ENCODE measurements around the gene SLC2A9.
"Not testable (repeated sequence)": the region's sequence is repeated elsewhere in the genome, so short reads cannot be mapped to it uniquely, and the experiment has no call there.

SLC2A9 gene

GRCh38 chr4:9994246-9994847 lies 26.9 kb downstream of the SLC2A9 start:
- DNase-seq = no peak

- DNase-seq = no peak
Observed at GRCh38 chr4:9989918-9990635, 31.2 kb downstream of the SLC2A9 start.

- DNase-seq = no peak
Observed at GRCh38 chr4:9988933-9989332, 32.4 kb downstream of the SLC2A9 start.

DNA sequence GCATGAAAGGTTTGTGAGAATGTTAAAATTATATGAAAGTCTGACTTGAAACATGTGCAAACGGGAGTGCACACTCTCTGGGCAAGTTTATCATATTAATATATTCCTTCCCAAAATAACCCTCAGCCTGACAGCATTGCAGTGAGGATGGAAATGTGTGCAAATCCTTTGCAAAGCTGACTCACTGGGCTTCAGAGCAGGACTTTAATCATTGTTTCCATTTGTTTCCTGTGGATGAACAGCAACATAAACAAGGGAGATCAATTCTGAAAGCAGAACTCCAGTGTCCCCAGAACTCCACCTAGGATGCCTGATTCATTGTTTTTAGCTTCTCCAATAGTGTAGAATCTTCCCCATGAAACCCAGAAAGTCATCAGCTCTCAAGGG lies 32.9 kb downstream of the SLC2A9 start:
- DNase-seq = no peak

DNA sequence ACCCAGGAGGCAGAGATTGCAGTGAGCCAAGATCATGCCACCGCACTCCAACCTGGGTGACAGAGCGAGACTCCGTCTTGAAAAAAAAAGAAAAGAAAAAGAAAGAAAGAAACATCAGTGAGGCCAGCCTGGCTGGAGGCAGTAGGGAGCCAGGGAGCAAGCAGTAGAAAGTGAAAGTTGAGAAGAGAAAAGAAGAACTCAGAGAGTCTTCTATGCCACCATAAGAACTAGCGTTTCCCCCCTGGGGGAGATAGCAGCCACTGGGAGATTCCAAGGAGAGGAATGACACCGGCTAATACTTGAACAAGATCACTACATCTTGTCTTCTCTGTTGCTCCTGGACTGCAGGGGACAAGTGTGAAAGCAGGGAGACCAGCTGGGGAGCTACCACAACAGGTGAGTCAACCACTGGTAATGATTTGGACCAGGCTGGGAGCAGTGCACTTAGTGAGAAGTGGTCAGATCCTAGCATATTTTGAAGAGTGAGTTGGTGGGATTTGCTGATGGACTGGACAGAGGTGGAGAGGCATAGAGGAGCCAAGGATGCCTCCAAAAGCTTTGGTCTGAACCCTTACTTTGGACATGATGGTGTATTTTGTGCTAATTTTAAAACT lies 33.4 kb downstream of the SLC2A9 start:
- no peak for DNase-seq

DNA sequence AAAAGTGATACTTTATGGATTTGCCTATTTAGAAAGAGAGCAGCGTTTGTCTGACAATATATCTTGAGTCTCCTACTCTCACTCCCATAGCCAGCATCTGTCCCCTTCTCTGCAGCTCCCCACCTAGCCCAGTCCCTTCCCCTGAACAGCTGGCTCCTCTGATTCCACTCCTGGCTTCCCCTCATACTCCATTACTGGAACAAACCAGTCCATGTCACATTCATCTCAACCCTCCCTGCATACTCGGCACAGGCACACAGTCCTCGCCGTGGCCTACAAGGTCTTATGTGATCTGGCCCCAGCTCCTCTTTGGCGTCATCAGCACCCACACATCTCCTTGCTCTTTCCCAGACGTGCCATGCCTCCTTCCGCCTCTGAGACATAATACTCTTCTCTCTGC lies 36.7 kb downstream of the SLC2A9 start:
- DNase-seq = no peak

DNA sequence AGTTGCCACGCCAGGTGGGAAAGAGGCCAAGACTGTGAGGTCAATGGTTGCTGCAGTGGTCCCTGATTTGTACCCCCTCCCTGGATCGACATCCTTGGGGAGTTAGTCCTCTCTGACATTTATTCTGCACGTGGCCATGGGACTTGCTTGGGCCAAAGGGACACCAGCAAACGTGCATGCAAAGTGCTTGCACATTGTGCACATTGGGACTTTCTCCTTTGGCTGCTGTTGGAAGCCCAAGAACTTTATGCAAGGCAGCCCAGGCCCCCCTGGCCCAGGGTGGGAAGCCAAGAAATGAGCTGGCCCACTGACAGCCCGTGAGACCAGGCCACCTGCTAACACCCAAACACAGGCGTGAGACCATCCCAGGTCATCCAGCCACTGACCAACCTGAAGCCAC lies 38.1 kb downstream of the SLC2A9 start:
- no peak for DNase-seq

DNA sequence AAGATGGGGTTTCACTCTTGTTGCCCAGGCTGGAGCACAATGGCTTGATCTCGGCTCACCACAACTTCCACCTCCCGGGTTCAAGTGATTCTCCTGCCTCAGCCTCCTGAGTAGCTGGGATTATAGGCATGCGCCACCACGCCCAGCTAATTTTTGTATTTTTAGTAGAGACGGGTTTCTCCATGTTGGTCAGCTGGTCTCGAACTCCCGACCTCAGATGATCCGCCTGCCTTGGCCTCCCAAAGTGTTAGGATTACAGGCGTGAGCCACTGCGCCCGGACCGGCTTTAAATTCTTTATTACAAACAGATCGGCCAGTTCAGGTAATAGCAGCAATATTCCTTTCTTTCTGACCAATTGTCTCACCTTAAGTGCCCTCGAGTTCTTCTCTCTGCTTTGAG lies 39.4 kb downstream of the SLC2A9 start:
- DNase-seq = not testable (repeated sequence)

DNA sequence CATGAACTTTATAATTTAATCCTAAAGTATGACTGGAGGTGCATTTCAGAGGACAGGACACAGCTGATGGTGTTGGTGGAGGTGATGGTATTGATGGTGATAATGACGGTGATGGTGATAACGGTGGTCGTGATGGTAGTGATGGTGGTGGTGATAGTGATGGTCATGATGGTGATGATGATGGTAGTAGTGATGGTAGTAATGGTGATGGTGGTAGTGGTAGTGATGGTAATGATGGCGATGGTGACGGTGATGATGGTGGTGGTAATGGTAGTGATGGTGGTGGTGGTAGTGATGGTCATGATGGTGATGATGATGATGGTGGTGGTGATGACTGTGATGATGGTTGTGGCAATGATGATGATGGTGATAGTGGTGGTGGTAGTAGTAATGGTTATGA lies 40.4 kb downstream of the SLC2A9 start:
- no peak for DNase-seq

DNA sequence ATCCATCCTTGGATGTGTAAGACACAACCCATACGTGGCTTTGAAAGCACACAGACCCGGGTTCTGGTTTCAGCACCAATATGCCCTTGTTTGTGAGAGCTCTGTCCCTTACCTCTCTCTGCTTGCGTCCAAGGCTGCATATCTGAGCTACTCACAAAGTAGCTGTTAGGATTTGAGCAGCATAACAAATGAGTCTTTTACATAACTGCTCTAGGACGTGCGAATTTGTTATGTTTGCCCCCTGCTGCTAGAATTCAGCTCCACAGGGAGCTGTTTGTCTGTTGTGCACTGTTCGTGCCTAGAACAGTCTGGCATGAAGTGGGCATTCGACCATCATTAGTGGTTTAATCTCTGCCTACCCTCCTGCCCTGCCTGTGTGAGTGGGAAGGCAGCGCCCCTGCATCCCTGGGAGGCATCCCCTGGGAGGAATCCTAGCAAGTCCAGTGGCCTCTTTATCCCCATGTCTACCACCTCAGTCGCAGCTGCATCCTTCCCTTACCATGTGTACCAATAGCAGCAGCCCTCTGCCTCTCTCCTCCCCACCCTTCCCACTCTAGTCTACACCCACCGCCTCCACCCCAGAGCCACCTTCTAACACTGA lies 42.1 kb downstream of the SLC2A9 start:
- no peak for DNase-seq

DNA sequence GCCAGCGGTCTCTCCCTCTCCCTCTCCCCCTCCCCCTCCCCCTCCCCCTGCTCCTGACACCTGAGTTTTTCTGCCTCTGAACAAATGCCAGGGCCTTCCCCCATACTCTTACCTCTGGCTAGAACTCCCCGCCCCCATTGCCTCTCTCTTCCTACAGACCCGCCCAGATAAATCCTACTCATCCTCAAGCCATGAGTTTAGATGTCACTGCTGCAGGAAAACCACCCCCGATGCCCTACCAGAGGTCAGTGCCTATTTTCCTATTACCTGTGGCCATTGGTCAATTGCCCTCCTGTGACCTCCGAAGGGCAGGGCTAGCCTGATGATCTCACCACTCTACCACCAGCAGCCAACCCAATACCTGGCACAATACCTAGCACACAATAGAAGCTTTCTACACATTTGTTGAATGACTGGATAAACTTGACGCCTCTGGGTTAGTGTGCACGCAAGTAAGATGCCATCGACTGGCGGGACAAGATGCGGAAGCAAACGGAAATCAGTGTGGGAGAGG lies 43.7 kb downstream of the SLC2A9 start:
- no peak for DNase-seq

- no peak for DNase-seq
Observed at GRCh38 chr4:9976781-9977180, 44.5 kb downstream of the SLC2A9 start.

GRCh38 chr4:9976293-9976692 lies 45.0 kb downstream of the SLC2A9 start:
- DNase-seq = no peak

DNA sequence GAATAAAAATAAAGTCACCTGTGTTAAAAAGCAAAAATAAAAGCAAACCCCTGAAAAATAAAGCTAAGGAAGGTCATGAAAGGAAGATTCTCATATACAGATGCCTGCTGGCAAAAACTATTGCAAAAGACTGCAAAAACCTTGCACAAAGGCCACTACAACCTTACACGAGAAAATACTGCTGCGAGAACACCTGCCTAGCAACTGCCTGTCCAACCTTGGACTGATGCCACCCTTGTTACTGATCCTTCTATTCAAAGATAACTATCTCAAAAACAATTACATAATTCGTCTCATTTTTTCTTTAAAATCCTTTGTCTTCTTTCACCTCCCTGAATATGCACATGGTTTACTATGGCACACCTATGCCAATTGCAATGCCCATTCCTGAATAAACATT lies 49.6 kb downstream of the SLC2A9 start:
- no peak for DNase-seq

GRCh38 chr4:9970399-9971011 lies 50.8 kb downstream of the SLC2A9 start:
- no peak for DNase-seq

- no peak for DNase-seq
Observed at GRCh38 chr4:9969526-9970398, 51.5 kb downstream of the SLC2A9 start.

GRCh38 chr4:9968472-9968871 lies 52.8 kb downstream of the SLC2A9 start:
- DNase-seq = no peak

DNA sequence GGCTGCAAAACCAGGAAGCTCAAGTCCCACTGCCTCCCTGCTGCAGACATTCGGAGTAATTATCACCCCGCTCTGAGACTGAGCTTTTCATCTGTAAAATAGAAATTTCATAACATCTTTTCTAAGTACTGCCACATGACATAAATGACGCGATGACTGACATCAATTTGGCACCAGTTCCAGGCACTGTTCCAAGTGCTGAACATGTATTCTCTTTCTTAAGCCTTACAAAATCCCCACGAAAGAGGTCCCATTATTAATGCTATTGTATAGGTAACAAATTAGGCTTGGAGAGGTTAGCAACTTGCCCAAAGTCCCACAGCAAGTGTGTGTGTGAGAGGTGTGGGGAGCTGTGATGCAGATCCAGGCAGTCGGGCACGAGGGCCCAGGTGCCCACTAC lies 56.4 kb downstream of the SLC2A9 start:
- DNase-seq = no peak

GRCh38 chr4:9963328-9963727 lies 58.0 kb downstream of the SLC2A9 start:
- DNase-seq = no peak

DNA sequence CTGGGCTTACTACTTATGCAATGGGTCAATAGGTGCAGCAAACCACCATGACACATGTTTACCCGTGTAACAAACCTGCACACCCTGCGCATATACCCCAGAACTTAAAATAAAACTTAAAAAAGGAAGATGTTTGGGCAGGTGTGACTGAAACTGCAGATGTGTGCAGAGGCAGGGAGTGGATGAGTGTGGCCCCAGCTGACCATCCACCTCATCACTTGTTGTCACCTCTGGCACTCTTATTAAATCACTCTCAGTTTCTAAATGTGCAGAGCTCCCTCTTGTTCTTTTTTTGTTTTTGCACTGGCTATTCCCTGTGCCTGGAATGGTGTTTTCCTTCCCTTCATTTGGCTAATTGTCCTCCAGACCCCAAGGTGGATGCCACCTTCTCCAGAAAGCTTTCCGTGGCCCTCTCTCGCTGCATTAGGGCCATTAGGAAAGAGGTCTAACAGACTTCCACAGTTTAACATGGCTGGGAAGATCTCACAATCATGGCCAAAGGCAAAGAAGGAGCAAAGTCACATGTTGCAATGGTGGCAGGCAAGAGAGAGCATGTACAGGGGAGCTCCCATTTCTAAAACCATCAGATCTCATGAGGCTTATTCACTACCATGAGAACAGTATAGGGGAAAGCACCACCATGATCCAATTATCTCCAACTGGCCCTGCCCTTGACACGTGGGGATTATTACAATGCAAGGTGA lies 58.5 kb downstream of the SLC2A9 start:
- DNase-seq = no peak

- no peak for DNase-seq
Observed at GRCh38 chr4:9954468-9954867, 66.8 kb downstream of the SLC2A9 start.

- no peak for DNase-seq
Observed at GRCh38 chr4:9953089-9953488, 68.2 kb downstream of the SLC2A9 start.

Data from activated CD4-positive, alpha-beta T cell treated with anti-CD3 and anti-CD28 coated beads for 48 hours (primary cell).